GM11168 (cell line): ENCODE results near the gene HS3ST4.

Experiments used
- in situ Hi-C: fragments of 300-500 bp; cut with MboI; formaldehyde crosslinking; loops from one replicate; pipeline ENCODE4 v1.12.0; 2022; ENCODE audit warnings: low sequenced_read_pairs; ENCODE audit not compliant: unreplicated experiment

Gene HS3ST4

GRCh38 chr16:26149364-26150190, 457.8 kb downstream of the HS3ST4 start:
- in situ Hi-C loops, result no loop called here

DNA sequence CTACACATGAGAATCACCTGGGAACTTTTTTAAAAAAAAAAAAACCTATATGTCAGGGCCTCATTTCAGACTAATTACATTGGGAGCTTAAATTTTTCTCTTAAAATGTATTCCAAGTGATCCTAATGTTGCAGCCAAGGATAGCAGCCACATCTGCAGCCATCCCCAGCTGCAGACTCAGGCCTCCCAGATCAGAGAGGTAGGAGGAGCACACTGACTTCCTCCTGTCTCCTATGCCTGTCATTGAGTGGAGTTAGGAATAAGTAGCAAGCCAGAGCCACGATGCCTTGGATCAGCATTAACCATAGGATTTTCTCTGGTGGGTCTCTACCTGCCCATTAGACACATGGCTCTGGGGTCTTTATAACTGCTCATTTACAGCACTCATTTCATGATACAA, 463.5 kb downstream of the HS3ST4 start:
- in situ Hi-C loops, result no loop called here

- in situ Hi-C loops, result no loop called here
Observed at GRCh38 chr16:26157319-26157718, 465.6 kb downstream of the HS3ST4 start.

GRCh38 chr16:26158142-26158759, 466.5 kb downstream of the HS3ST4 start:
- in situ Hi-C loops, result no loop called here

DNA sequence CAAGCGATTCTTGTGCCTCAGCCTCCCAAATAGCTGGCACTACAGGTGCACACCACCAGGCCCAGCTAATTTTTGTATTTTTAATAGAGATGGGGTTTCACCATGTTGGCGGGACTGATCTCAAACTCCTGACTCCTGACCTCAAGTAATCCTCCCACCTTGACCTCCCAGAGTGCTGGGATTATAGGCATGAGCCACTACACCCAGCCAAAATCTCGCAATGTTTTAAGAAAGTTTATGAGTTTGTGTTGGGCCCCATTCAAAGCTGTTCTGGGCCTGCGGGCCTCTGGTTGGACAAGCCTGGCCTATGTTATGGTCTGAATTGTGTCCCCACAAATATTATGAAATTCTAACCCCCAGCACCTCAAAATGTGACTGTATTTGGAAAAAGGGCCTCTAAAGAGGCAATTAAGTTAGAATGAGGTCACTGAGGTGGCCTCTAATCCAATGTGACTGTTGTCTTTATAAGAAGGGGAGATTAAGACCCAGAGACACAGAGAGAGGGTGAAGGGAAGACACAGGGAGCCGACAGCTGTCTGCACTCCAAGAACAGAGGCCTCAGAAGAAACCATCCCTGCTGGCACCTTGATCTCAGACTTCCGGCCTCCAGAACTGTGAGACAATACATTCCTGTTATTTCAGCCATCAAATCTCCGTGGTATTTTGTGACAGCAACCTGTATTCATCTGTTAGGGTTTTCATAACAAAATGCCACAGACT, 469.9 kb downstream of the HS3ST4 start:
- in situ Hi-C loops, result no loop called here

GRCh38 chr16:26169473-26169872, 477.7 kb downstream of the HS3ST4 start:
- in situ Hi-C loops, result no loop called here

DNA sequence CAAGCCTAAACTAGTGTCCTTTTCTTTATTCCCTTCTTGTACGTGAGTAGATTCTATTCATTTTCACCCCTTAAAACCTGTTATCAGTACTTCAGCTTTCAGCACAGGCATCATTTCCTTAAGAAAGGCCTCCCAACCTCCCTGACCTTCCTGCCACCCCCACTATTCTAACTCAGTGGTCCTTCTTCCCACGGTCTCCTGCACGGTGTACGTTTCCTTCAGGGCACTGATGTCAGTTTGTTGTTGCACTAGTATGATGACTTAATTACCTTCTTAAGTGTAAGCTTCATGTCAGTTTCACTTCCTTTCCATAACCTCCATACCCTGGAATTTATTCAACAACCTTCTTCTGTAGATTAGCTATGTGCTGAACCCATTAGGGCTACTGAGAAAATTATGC, 484.2 kb downstream of the HS3ST4 start:
- in situ Hi-C loops, result no loop called here

DNA sequence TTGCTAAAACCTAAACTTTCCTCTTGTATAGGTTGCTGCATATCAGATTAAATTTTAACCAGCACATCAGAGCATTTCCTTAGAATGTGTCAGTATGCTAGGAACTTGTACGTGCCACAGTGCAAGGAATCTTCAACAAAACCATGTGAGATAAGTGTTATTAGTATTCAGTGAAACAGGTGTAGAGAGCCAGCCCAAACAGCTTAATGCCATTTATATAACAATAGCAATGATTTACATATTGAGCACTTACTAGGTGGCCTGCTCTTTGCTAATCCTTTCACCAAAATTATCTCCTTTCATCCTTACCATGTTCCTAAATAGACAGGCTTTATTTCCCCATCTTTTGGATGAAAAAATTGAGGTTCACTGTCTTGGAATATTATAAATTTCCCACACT, 485.7 kb downstream of the HS3ST4 start:
- in situ Hi-C loops, result no loop called here

GRCh38 chr16:26178298-26178697, 486.5 kb downstream of the HS3ST4 start:
- in situ Hi-C loops, result no loop called here

DNA sequence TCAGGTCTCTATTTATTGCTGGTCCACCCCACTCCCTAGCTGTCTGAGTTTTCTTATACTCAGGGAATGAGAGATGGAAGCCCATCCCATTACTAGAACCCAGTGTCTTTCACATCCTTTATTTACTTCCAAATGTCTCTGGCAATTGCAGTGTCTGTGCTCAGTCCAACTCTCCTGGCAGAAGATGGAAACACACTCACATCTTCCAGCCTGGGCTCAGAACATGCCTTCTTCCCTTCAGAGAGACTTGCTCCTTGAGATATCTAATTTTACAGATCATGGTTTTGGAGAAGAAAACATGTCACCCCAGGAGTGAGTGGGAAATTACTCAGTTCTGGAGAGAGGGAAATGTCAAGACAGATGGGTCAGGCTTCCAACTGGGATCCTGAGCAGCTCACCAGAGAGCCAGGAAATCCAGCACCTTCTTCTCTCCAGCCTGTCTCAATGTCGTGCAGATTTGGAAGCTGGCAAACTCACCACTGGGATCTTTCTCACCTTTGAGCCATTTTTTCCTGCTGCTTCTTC, 494.4 kb downstream of the HS3ST4 start:
- in situ Hi-C loops, result no loop called here
